Endothelial cell (in vitro differentiated cells): ENCODE data around the gene RAB17. TPM values are rescaled to one million over a fixed set of nuclear protein-coding genes. Genes with fewer than 3 reads are reported as not detected.
A peak's percentile ranks its signal among the peaks of the same experiment; 100 is the strongest.

Experiments used
- DNase-seq: peaks from one replicate; pipeline ENCODE4 v3.0.0; 2021; ENCODE audit warnings: low spot score
- H3K27ac Mint-ChIP-seq: one replicate; pipeline ENCODE4 v1.8.0; 2021; ENCODE audit warnings: mixed read lengths, inconsistent platforms; ENCODE audit not compliant: unreplicated experiment
- H3K27me3 Mint-ChIP-seq: one replicate; pipeline ENCODE4 v1.8.0; 2021; ENCODE audit warnings: mild to moderate bottlenecking, moderate library complexity, mixed read lengths, inconsistent platforms; ENCODE audit not compliant: unreplicated experiment
- H3K36me3 Mint-ChIP-seq: one replicate; pipeline ENCODE4 v1.8.0; 2021; ENCODE audit warnings: mild to moderate bottlenecking, low read depth, mixed read lengths, inconsistent platforms; ENCODE audit not compliant: unreplicated experiment
- H3K4me1 Mint-ChIP-seq: one replicate; pipeline ENCODE4 v1.8.0; 2021; ENCODE audit warnings: mild to moderate bottlenecking, mixed read lengths, inconsistent platforms; ENCODE audit not compliant: unreplicated experiment
- H3K4me3 Mint-ChIP-seq: one replicate; pipeline ENCODE4 v1.8.0; 2021; ENCODE audit warnings: mild to moderate bottlenecking, mixed read lengths, inconsistent platforms; ENCODE audit not compliant: unreplicated experiment
- H3K9me3 Mint-ChIP-seq: one replicate; pipeline ENCODE4 v1.8.0; 2021; ENCODE audit warnings: mixed read lengths, inconsistent platforms; ENCODE audit not compliant: unreplicated experiment
- total RNA-seq: library from RNA; stranded (reverse); fragmentation: NEBNext Ultra II Directional; extraction: Animal tissue kit (Norgen Biotek cat#: 25700); gene quantifications from one replicate; pipeline ENCODE4 v1.2.1, GENCODE V29; 2021; ENCODE audit not compliant: unreplicated experiment
- TF ChIP-seq, protein P1 (sequence below): fragments of 200-600 bp; sonication (generic); IDR thresholded peaks from one replicate; pipeline ENCODE4 v1.5.0; 2021; ENCODE audit warnings: antibody characterized with exemption; ENCODE audit not compliant: unreplicated experiment

RAB17 gene
- total RNA-seq, 1 donor from 2014 or later: 1.5 TPM

DNA sequence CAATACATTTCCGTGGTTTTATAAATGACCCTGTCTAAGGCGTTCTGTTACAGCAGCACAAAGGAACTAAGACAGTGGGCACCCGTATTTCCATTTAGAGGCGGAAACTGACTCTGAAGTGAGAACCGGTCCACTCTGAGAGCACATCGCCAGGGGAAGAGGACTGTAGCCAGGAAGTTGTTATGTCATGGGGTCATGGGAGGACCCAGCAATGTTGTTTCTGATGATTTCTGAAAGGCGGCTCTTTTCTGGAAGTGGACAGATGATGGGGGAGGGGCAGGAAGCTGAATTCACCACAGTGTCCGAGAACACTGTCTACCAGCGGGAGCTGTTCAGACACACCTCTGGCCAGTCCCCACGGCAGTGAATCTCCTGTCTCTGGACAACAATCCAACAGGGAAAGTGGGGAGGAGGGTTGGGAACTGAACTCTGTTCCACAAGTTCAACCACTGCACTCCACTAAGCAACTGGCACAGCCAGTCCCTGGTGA is 34.7 kb upstream of the RAB17 start:
- Mint-ChIP-seq H3K4me3 (peak overlapping the region; percentile 62), H3K27ac (no peak overlapping the region)
- no peak for DNase-seq

DNA sequence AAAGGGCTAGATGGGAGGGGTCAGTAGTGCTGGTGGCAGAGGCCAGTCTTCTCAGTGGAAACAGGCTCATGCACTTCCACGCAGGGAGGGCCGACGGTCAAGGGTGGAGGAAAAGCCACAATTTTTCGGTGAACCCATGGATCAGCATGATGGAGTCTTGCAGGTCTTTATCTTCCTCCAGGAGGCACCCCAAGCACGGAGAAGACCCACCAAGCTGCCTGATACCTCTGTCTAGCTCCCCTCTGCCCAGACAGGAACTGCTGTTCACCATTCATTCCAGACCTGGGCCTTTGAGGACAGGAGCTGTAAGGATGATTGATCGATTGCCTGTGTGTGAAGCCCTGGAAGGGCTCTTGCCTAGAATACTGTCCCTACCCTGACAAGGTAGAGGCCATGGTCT is 34.0 kb upstream of the RAB17 start:
- H3K27ac Mint-ChIP-seq: no peak overlapping the region
- DNase-seq: no peak
- H3K9me3 Mint-ChIP-seq: no peaks in the 10 kb centered on the region
- H3K27me3 Mint-ChIP-seq: peaks cover 14% of the 10 kb centered on the region
- TF ChIP-seq, protein P1, sequence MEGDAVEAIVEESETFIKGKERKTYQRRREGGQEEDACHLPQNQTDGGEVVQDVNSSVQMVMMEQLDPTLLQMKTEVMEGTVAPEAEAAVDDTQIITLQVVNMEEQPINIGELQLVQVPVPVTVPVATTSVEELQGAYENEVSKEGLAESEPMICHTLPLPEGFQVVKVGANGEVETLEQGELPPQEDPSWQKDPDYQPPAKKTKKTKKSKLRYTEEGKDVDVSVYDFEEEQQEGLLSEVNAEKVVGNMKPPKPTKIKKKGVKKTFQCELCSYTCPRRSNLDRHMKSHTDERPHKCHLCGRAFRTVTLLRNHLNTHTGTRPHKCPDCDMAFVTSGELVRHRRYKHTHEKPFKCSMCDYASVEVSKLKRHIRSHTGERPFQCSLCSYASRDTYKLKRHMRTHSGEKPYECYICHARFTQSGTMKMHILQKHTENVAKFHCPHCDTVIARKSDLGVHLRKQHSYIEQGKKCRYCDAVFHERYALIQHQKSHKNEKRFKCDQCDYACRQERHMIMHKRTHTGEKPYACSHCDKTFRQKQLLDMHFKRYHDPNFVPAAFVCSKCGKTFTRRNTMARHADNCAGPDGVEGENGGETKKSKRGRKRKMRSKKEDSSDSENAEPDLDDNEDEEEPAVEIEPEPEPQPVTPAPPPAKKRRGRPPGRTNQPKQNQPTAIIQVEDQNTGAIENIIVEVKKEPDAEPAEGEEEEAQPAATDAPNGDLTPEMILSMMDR: no peak
- peaks cover 28% of the 10 kb centered on the region for H3K4me1 Mint-ChIP-seq
- H3K36me3 Mint-ChIP-seq: peaks cover 4% of the 10 kb centered on the region
- no peak overlapping the region for H3K4me3 Mint-ChIP-seq

More for the DNA sequence above, 34.7 kb upstream of the RAB17 start:
- peaks cover 32% of the 10 kb centered on the region for H3K4me1 Mint-ChIP-seq
- H3K27me3 Mint-ChIP-seq: peaks cover 14% of the 10 kb centered on the region
- TF ChIP-seq, protein P1: no peak
- peaks cover 11% of the 10 kb centered on the region for H3K36me3 Mint-ChIP-seq
- H3K9me3 Mint-ChIP-seq: no peaks in the 10 kb centered on the region

GRCh38 chr2:237623428-237624403 is 33.2 kb upstream of the RAB17 start:
- TF ChIP-seq, protein P1: no peak
- H3K4me1 Mint-ChIP-seq: peaks cover 23% of the 10 kb centered on the region

GRCh38 chr2:237618449-237618848 is 27.9 kb upstream of the RAB17 start:
- H3K36me3 Mint-ChIP-seq: no peaks in the 10 kb centered on the region
- no peaks in the 10 kb centered on the region for H3K9me3 Mint-ChIP-seq
- H3K27me3 Mint-ChIP-seq: peaks cover 3% of the 10 kb centered on the region
- H3K4me3 Mint-ChIP-seq: no peak overlapping the region
- no peak overlapping the region for H3K27ac Mint-ChIP-seq
- TF ChIP-seq, protein P1: no peak
- peaks cover 35% of the 10 kb centered on the region for H3K4me1 Mint-ChIP-seq
- DNase-seq: no peak

More at GRCh38 chr2:237623428-237624403, 33.2 kb upstream of the RAB17 start:
- Mint-ChIP-seq H3K27me3 (peaks cover 13% of the 10 kb centered on the region), H3K9me3 (no peaks in the 10 kb centered on the region), H3K4me3 (no peak overlapping the region), H3K27ac (no peak overlapping the region), H3K36me3 (peaks cover 4% of the 10 kb centered on the region)
- DNase-seq: no peak

- H3K4me1 Mint-ChIP-seq: peaks cover 37% of the 10 kb centered on the region
- H3K9me3 Mint-ChIP-seq: no peaks in the 10 kb centered on the region
- TF ChIP-seq, protein P1: no peak
- no peaks in the 10 kb centered on the region for H3K36me3 Mint-ChIP-seq
- no peak overlapping the region for H3K27ac Mint-ChIP-seq
- peaks cover 3% of the 10 kb centered on the region for H3K27me3 Mint-ChIP-seq
- DNase-seq: no peak
- no peak overlapping the region for H3K4me3 Mint-ChIP-seq
Measured at GRCh38 chr2:237617587-237617982, 27.1 kb upstream of the RAB17 start.
